K562 (cell line): ENCODE measurements around the gene RSRC1.

Experiments
- ADNP ChIP-seq: fragments of 200-800 bp; sonication (Bioruptor generic); IDR thresholded peaks from 2 replicates; pipeline ENCODE4 v1.6.1; 2016; ENCODE audit warnings: missing genetic modification characterization, missing compliant biosample characterization
- ATF3 ChIP-seq, 2 experiments: fragments of 450-650 bp in 1 of 2; sonication (generic) in 1 of 2; formaldehyde crosslinking in 1 of 2; IDR thresholded peaks in 1 of 2; conservative IDR thresholded peaks in 1 of 2; 2 replicates each; pipeline versions ENCODE4 v1.6.1 to v1.8.1; 2016 to 2023; ENCODE audit warnings: mild to moderate bottlenecking in 2 of 2, moderate library complexity in 2 of 2, inconsistent platforms in 1 of 2, missing genetic modification reagents in 1 of 2
- CTCF ChIP-seq, 3 experiments: IDR thresholded peaks in 2 of 3; conservative IDR thresholded peaks in 1 of 3; 2 replicates each; pipeline ENCODE4 v1.5.1; 2011 to 2012; ENCODE audit warnings: low read length in 3 of 3, mild to moderate bottlenecking in 3 of 3, control low read depth in 2 of 3, improper control_type of control experiment in 1 of 3, inconsistent platforms in 1 of 3, low read depth in 1 of 3, mixed read lengths in 1 of 3, moderate library complexity in 1 of 3; ENCODE audit not compliant: insufficient read depth in 2 of 3
- FOS ChIP-seq: IDR thresholded peaks from 3 replicates; pipeline ENCODE4 v1.6.1; 2011; ENCODE audit not compliant: insufficient read length; ENCODE audit errors: extremely low read depth
- JUNB ChIP-seq: fragments of 450-650 bp; formaldehyde crosslinking; conservative IDR thresholded peaks from 2 replicates; pipeline ENCODE4 v1.4.0; 2020; ENCODE audit warnings: mild to moderate bottlenecking
- KDM1A ChIP-seq, 2 experiments: fragments of 450-650 bp; IDR thresholded peaks; 2 replicates each; pipeline ENCODE4 v1.6.1; 2016; ENCODE audit warnings: mild to moderate bottlenecking in 2 of 2
- RAD21 ChIP-seq, 2 experiments: fragments of 250-450 bp in 1 of 2; fragments of 450-650 bp in 1 of 2; sonication (Bioruptor Pico) in 1 of 2; formaldehyde crosslinking in 1 of 2; IDR thresholded peaks in 1 of 2; conservative IDR thresholded peaks in 1 of 2; 2 replicates each; pipeline versions ENCODE4 v1.4.0 to v1.8.0; 2020 to 2022; ENCODE audit warnings: mild to moderate bottlenecking in 2 of 2, moderate library complexity in 1 of 2
- RCOR1 ChIP-seq, 2 experiments: IDR thresholded peaks; 2 replicates each; pipeline ENCODE4 v1.6.1; 2012; ENCODE audit warnings: low read depth in 2 of 2, low read length in 2 of 2, borderline replicate concordance in 1 of 2, improper control_type of control experiment in 1 of 2
- REST ChIP-seq, 2 experiments: fragments of 450-650 bp; formaldehyde crosslinking in 1 of 2; IDR thresholded peaks; 2 replicates each; pipeline versions ENCODE4 v1.4.0 to v1.6.1; 2014 to 2020; ENCODE audit warnings: mild to moderate bottlenecking in 2 of 2, borderline replicate concordance in 1 of 2, low read depth in 1 of 2

DNA sequence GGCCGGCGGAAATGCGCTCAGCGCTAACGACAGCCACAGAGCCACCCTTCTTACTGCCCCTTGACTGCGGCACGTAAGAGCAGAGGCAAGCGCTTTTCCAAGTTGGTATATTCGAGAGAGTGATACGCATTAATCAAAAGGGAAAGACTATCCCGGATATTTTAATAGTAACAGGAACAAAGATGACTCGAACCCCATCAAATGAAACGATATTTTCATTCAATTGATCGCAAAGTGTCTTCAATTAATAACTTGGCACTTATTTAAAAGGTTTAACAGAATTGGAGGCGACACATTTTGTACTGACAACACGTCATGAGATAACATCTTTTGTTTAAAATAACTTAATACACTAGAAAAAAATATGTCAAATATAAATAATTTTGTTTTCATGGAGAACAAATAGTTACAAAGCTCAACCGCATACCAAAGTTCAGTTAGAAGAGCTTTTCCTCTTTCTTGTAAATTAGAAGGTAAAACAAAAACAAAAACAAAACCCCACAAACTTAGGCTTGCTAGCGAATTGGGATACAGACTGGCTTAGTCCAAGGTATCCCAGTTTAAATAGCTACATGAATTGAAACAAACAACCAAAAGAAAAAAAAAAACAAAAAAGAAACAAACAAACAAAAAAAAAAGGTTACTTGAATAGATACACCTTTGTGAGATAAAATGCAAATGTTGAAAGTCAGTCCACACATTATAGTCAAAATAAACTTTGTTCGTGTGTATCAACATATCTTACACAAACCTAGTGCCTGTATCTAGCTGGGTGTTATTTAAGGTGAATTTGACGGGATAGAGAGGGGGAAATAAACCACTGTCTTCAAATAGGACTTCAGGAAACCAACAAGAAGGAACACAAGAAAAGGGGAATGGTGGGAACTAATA lies 13.8 kb upstream of the RSRC1 start:
- no peak for TF ChIP-seq FOS
- no peak for TF ChIP-seq CTCF (IDR thresholded peaks at IDR 0.05 in 2 of 3, conservative IDR thresholded peaks at IDR 0.05 in 1 of 3; ENCODE audit: insufficient read depth in 2 of 3, low read depth in 1 of 3, low read length in 3 of 3)
- TF ChIP-seq RAD21 (CRISPR knock-in tag; conservative IDR thresholded peaks at IDR 0.05 in 1 of 2, IDR thresholded peaks at IDR 0.05 in 1 of 2), result no peak
- TF ChIP-seq ADNP (tag), result no peak
- TF ChIP-seq REST (IDR thresholded peaks at IDR 0.05; ENCODE audit: borderline replicate concordance), result no peak
- no peak for TF ChIP-seq REST (CRISPR knock-in tag; IDR thresholded peaks at IDR 0.05; ENCODE audit: low read depth)
- no peak for TF ChIP-seq KDM1A (IDR thresholded peaks at IDR 0.05)
- no peak for TF ChIP-seq JUNB (CRISPR knock-in tag)
- TF ChIP-seq RCOR1 (IDR thresholded peaks at IDR 0.05; ENCODE audit: borderline replicate concordance in 1 of 2, low read depth in 2 of 2, low read length in 2 of 2), result no peak
- TF ChIP-seq ATF3 (IDR thresholded peaks at IDR 0.05), result no peak
- TF ChIP-seq ATF3 (CRISPR knock-in tag; conservative IDR thresholded peaks at IDR 0.05), result no peak
